OCI-LY3 (cell line): ENCODE data around the gene VSX1.

Source experiments
- CTCF ChIP-seq: fragments of 200-600, 300-600 bp; sonication (generic); IDR thresholded peaks from 2 replicates; pipeline ENCODE4 v1.5.1; 2014; ENCODE audit warnings: antibody characterized with exemption, low read length, low read depth
- EZH2phosphoT487 ChIP-seq: fragments of 200-600 bp; shearing (Covaris generic); IDR thresholded peaks from 2 replicates; pipeline ENCODE4 v1.6.1; 2018; ENCODE audit warnings: antibody characterized with exemption, mixed run types, low read depth

GRCh38 chr20:25072226-25072811 is 9.6 kb downstream of the VSX1 start:
- no peak for TF ChIP-seq CTCF
- TF ChIP-seq EZH2phosphoT487: no peak
